Stimulated activated CD4-positive, alpha-beta T cell treated with anti-CD3 and anti-CD28 coated beads, TNF-alpha, amount 100 ng/mL, for 24 hours (primary cell): ENCODE data around the gene RDH12.
"Not testable (repeated sequence)": the region's sequence is repeated elsewhere in the genome, so short reads cannot be mapped to it uniquely, and the experiment has no call there.

Experiments used
- DNase-seq, 3 experiments: peaks; one replicate each; pipeline ENCODE4 v3.0.0-alpha.2; 2020; ENCODE audit warnings: low read depth in 3 of 3

The RDH12 gene

GRCh38 chr14:67701492-67701891, at the start of gene RDH12:
Gene RDH12, plus strand, starts transcription at chr14:67701886. Its CDS starts 20,757 bp downstream, at chr14:67722643.
- DNase-seq = not testable (repeated sequence)

GRCh38 chr14:67652189-67652588, 49.5 kb upstream of the RDH12 start:
- no peak for DNase-seq

- DNase-seq = no peak
These were observed 47.9 kb upstream of the RDH12 start for GRCh38 chr14:67653651-67654280.

- DNase-seq = no peak
These were observed 38.1 kb upstream of the RDH12 start for GRCh38 chr14:67663633-67664032.

- DNase-seq = no peak
These were observed 35.8 kb upstream of the RDH12 start for GRCh38 chr14:67665868-67666267.

- peak in 1 of 3 experiments; percentile 9 for DNase-seq
These were observed 34.8 kb upstream of the RDH12 start for GRCh38 chr14:67666750-67667449.

- DNase-seq = no peak
These were observed 33.1 kb upstream of the RDH12 start for GRCh38 chr14:67668559-67668958.

GRCh38 chr14:67673451-67673850, 28.2 kb upstream of the RDH12 start:
- no peak for DNase-seq

GRCh38 chr14:67674139-67674479, 27.6 kb upstream of the RDH12 start:
- peak; percentile 20 to 58 (median 35) for DNase-seq

- peak; percentile 46 to 70 (median 61) for DNase-seq
These were observed 27.0 kb upstream of the RDH12 start, which contains the start of gene VTI1B for GRCh38 chr14:67674480-67675218. Gene VTI1B, minus strand, starts transcription at chr14:67674632. Its CDS starts 143 bp downstream, at chr14:67674489.

- peak in 1 of 3 experiments; percentile 1 for DNase-seq
These were observed 26.5 kb upstream of the RDH12 start for GRCh38 chr14:67675219-67675582.

GRCh38 chr14:67679006-67679405, 22.7 kb upstream of the RDH12 start:
- no peak for DNase-seq

- no peak for DNase-seq
These were observed 21.5 kb upstream of the RDH12 start for GRCh38 chr14:67680121-67680602.

GRCh38 chr14:67680941-67681340, 20.7 kb upstream of the RDH12 start:
- no peak for DNase-seq

GRCh38 chr14:67683842-67684241, 17.8 kb upstream of the RDH12 start:
- no peak for DNase-seq

- DNase-seq = no peak
These were observed 11.7 kb upstream of the RDH12 start for GRCh38 chr14:67690011-67690410.

GRCh38 chr14:67694791-67695393, 6.8 kb upstream of the RDH12 start:
- DNase-seq = peak; percentile 45 to 73 (median 64)

GRCh38 chr14:67695394-67695949, 6.2 kb upstream of the RDH12 start, which contains the start of gene RDH11:
Gene RDH11, minus strand, starts transcription at chr14:67695764. Its CDS starts 61 bp downstream, at chr14:67695703.
- peak; percentile 66 to 81 (median 73) for DNase-seq

- DNase-seq = no peak
These were observed 4.7 kb upstream of the RDH12 start for GRCh38 chr14:67697006-67697405.

GRCh38 chr14:67698179-67698578, 3.5 kb upstream of the RDH12 start:
- DNase-seq = no peak

GRCh38 chr14:67703997-67704396, 2.3 kb downstream of the RDH12 start:
- no peak for DNase-seq
